ENCODE results near the gene PKMYT1. TPM values are rescaled to one million over a fixed set of nuclear protein-coding genes. Genes with fewer than 3 reads are reported as not detected.

Gene PKMYT1
- total RNA-seq, 2 experiments from 2014 or later = 0.47 to 0.60 TPM

GRCh38 chr16:2969545-2970521 is 10.4 kb downstream of the PKMYT1 start:
- intact Hi-C loops (cut with DNase I, micrococcal nuclease) = loop anchor here in 1 of 2 experiments (1.0 kb wide), 1 partner anchor 10 kb away; the partner anchor contains the start of gene PKMYT1
- ATAC-seq (ENCODE audit: poor library complexity) (peak; percentile 69), DNase-seq (peak in 13 of 14 experiments; percentile 39 to 85 (median 56))
- Mint-ChIP-seq H3K9me3 (no peaks in the 10 kb centered on the region), H3K4me3 (peak overlapping the region; percentile 38), H3K27me3 (peaks cover 33% of the 10 kb centered on the region), H3K27ac (no peak overlapping the region), H3K36me3 (ENCODE audit: low read depth) (no peaks in the 10 kb centered on the region), H3K4me1 (ENCODE audit: low read depth) (peaks cover 23% of the 10 kb centered on the region)
- H3K9me3 ChIP-seq (ENCODE audit: control insufficient read depth in 1 of 2, insufficient read depth in 1 of 2, low read length in 2 of 2) = peaks cover 0 to 23% of the 10 kb centered on the region in 2 experiments
- CTCF ChIA-PET = interaction anchor here (1.0 to 1.3 kb wide), 3 partner anchors 11 to 62 kb away, joined by 3 to 4 read pairs (median 3); no protein-coding TSS in a partner anchor
- peaks cover 29 to 37% of the 10 kb centered on the region in 2 experiments for H3K27me3 ChIP-seq (ENCODE audit: control insufficient read depth in 1 of 2, insufficient read depth in 2 of 2, low read length in 2 of 2)
- peak overlapping the region; percentile 56 for H3K4me3 ChIP-seq (ENCODE audit: low read length)
- POLR2A ChIA-PET = interaction anchor here (1.0 to 5.0 kb wide), 2 partner anchors 11 to 58 kb away, joined by 3 to 22 read pairs; partner anchors contain the start of genes FLYWCH1 and PKMYT1
- no peak overlapping the region for H3K27ac ChIP-seq (ENCODE audit: low read depth in 1 of 2, low read length in 2 of 2)
- H3K4me1 ChIP-seq (ENCODE audit: insufficient read depth, low read length) = peaks cover 54% of the 10 kb centered on the region
- no peak for TF ChIP-seq CTCF (IDR thresholded peaks at IDR 0.05)
- H3K36me3 ChIP-seq (ENCODE audit: insufficient read depth, low read length) = no peaks in the 10 kb centered on the region

GRCh38 chr16:2968738-2969544 is 11.3 kb downstream of the PKMYT1 start, which contains the start of gene PAQR4:
Gene PAQR4, plus strand, starts transcription at chr16:2969348. Its CDS starts 327 bp downstream, at chr16:2969675.
- Histone ChIP-seq H3K36me3 (ENCODE audit: insufficient read depth, low read length) (no peaks in the 10 kb centered on the region), H3K9me3 (ENCODE audit: control insufficient read depth in 1 of 2, insufficient read depth in 1 of 2, low read length in 2 of 2) (peaks cover 0 to 28% of the 10 kb centered on the region in 2 experiments), H3K4me1 (ENCODE audit: insufficient read depth, low read length) (peaks cover 63% of the 10 kb centered on the region), H3K27ac (ENCODE audit: low read depth in 1 of 2, low read length in 2 of 2) (no peak within 1 kb of the TSS), H3K4me3 (ENCODE audit: low read length) (peak within 1 kb of the TSS; percentile 56), H3K27me3 (ENCODE audit: control insufficient read depth in 1 of 2, insufficient read depth in 2 of 2, low read length in 2 of 2) (peaks cover 35 to 46% of the 10 kb centered on the region in 2 experiments)
- Mint-ChIP-seq H3K4me3 (peak within 1 kb of the TSS; percentile 81), H3K27me3 (peaks cover 37% of the 10 kb centered on the region), H3K9me3 (no peaks in the 10 kb centered on the region), H3K27ac (no peak within 1 kb of the TSS), H3K36me3 (ENCODE audit: low read depth) (no peaks in the 10 kb centered on the region), H3K4me1 (ENCODE audit: low read depth) (peaks cover 27% of the 10 kb centered on the region)
- DNase-seq (peak; percentile 44 to 91 (median 66)), ATAC-seq (ENCODE audit: poor library complexity) (peak; percentile 69)
- TF ChIP-seq CTCF (IDR thresholded peaks at IDR 0.05) = no peak
- ChIA-PET POLR2A (interaction anchor here (1.0 to 5.0 kb wide), 2 partner anchors 12 to 57 kb away, joined by 3 to 22 read pairs; partner anchors contain the start of genes FLYWCH1 and PKMYT1), CTCF (interaction anchor here (1.3 kb wide), 1 partner anchor 14 kb away, joined by 4 read pairs; no protein-coding TSS in a partner anchor)
- intact Hi-C loops (cut with DNase I, micrococcal nuclease) = loop anchor here in 1 of 2 experiments (1.0 kb wide), 1 partner anchor 11 kb away; the partner anchor contains the start of gene PKMYT1

GRCh38 chr16:2968368-2968737 is 11.9 kb downstream of the PKMYT1 start:
- H3K27ac ChIP-seq (ENCODE audit: low read depth in 1 of 2, low read length in 2 of 2) = no peak overlapping the region
- ATAC-seq (ENCODE audit: poor library complexity) (no peak), DNase-seq (peak in 2 of 14 experiments; percentile 42 to 58)
- POLR2A ChIA-PET = interaction anchor here (5.0 kb wide), 1 partner anchor 12 kb away, joined by 22 read pairs; the partner anchor contains the start of gene PKMYT1
- intact Hi-C loops (cut with DNase I, micrococcal nuclease) = no loop called here
- Mint-ChIP-seq H3K4me1 (ENCODE audit: low read depth) (peaks cover 28% of the 10 kb centered on the region), H3K9me3 (no peaks in the 10 kb centered on the region), H3K36me3 (ENCODE audit: low read depth) (no peaks in the 10 kb centered on the region), H3K27me3 (peaks cover 42% of the 10 kb centered on the region), H3K4me3 (peak overlapping the region; percentile 81), H3K27ac (no peak overlapping the region)
- TF ChIP-seq CTCF (IDR thresholded peaks at IDR 0.05) = no peak
- H3K4me3 ChIP-seq (ENCODE audit: low read length) = peak overlapping the region; percentile 55
- H3K9me3 ChIP-seq (ENCODE audit: control insufficient read depth in 1 of 2, insufficient read depth in 1 of 2, low read length in 2 of 2) = peaks cover 0 to 34% of the 10 kb centered on the region in 2 experiments
- no peaks in the 10 kb centered on the region for H3K36me3 ChIP-seq (ENCODE audit: insufficient read depth, low read length)
- CTCF ChIA-PET = no interaction called here
- H3K4me1 ChIP-seq (ENCODE audit: insufficient read depth, low read length) = peaks cover 69% of the 10 kb centered on the region
- H3K27me3 ChIP-seq (ENCODE audit: control insufficient read depth in 1 of 2, insufficient read depth in 2 of 2, low read length in 2 of 2) = peaks cover 40 to 51% of the 10 kb centered on the region in 2 experiments
